ENCODE measurements around the gene MGMT.

GRCh38 chr10:129421399-129422010, 45.5 kb upstream of the MGMT start:
- no peak for TF ChIP-seq CTCF (conservative IDR thresholded peaks at IDR 0.05)
- TF ChIP-seq EZH2 (IDR thresholded peaks at IDR 0.05; ENCODE audit: low read depth): no peak

Data from PC-9 (cell line).